ENCODE measurements around the gene MAPK7.

Gene MAPK7

GRCh38 chr17:19359151-19359550, 19.1 kb upstream of the MAPK7 start:
- peaks cover 14% of the 10 kb centered on the region for H3K36me3 Mint-ChIP-seq (ENCODE audit: low read depth)
- H3K27ac Mint-ChIP-seq = no peak overlapping the region
- H3K27me3 Mint-ChIP-seq (ENCODE audit: low read depth) = no peaks in the 10 kb centered on the region
- peaks cover 46% of the 10 kb centered on the region for H3K4me1 Mint-ChIP-seq
- no peaks in the 10 kb centered on the region for H3K9me3 Mint-ChIP-seq
- TF ChIP-seq CTCF (IDR thresholded peaks at IDR 0.05; ENCODE audit: unreplicated experiment in 3 of 3) = no peak
- H3K4me3 Mint-ChIP-seq = peak overlapping the region in 2 of 3 experiments; percentile 2 to 4

- Mint-ChIP-seq H3K4me1 (peaks cover 48% of the 10 kb centered on the region), H3K36me3 (ENCODE audit: low read depth) (peaks cover 13% of the 10 kb centered on the region), H3K9me3 (no peaks in the 10 kb centered on the region), H3K4me3 (peak overlapping the region in 1 of 3 experiments; percentile 45), H3K27ac (no peak overlapping the region), H3K27me3 (ENCODE audit: low read depth) (no peaks in the 10 kb centered on the region)
- TF ChIP-seq CTCF (IDR thresholded peaks at IDR 0.05; ENCODE audit: unreplicated experiment in 3 of 3) = no peak
Measured at GRCh38 chr17:19359856-19360255, 18.4 kb upstream of the MAPK7 start.

- Mint-ChIP-seq H3K36me3 (ENCODE audit: low read depth) (peaks cover 13% of the 10 kb centered on the region), H3K27me3 (ENCODE audit: low read depth) (no peaks in the 10 kb centered on the region), H3K9me3 (no peaks in the 10 kb centered on the region), H3K4me3 (peak overlapping the region; percentile 53 to 93 (median 87)), H3K27ac (peak overlapping the region in 1 of 3 experiments; percentile 19), H3K4me1 (peaks cover 51% of the 10 kb centered on the region)
- TF ChIP-seq CTCF (IDR thresholded peaks at IDR 0.05; ENCODE audit: unreplicated experiment in 3 of 3) = no peak
Measured at GRCh38 chr17:19360772-19361171, 17.5 kb upstream of the MAPK7 start.

- Mint-ChIP-seq H3K4me3 (peak overlapping the region; percentile 87 to 93 (median 91)), H3K36me3 (ENCODE audit: low read depth) (peaks cover 13% of the 10 kb centered on the region), H3K27me3 (ENCODE audit: low read depth) (no peaks in the 10 kb centered on the region), H3K27ac (peak overlapping the region; percentile 20 to 60 (median 24)), H3K4me1 (peaks cover 55% of the 10 kb centered on the region), H3K9me3 (no peaks in the 10 kb centered on the region)
- TF ChIP-seq CTCF (IDR thresholded peaks at IDR 0.05; ENCODE audit: unreplicated experiment in 3 of 3) = no peak
Measured at GRCh38 chr17:19361326-19361725, 17.0 kb upstream of the MAPK7 start.

GRCh38 chr17:19361944-19362276, 16.4 kb upstream of the MAPK7 start:
- H3K27ac Mint-ChIP-seq = peak overlapping the region; percentile 20 to 88 (median 24)
- TF ChIP-seq CTCF (IDR thresholded peaks at IDR 0.05; ENCODE audit: unreplicated experiment in 3 of 3) = no peak
- H3K4me1 Mint-ChIP-seq = peaks cover 55% of the 10 kb centered on the region
- H3K36me3 Mint-ChIP-seq (ENCODE audit: low read depth) = peaks cover 8% of the 10 kb centered on the region
- no peaks in the 10 kb centered on the region for H3K27me3 Mint-ChIP-seq (ENCODE audit: low read depth)
- H3K9me3 Mint-ChIP-seq = no peaks in the 10 kb centered on the region
- peak overlapping the region; percentile 87 to 93 (median 91) for H3K4me3 Mint-ChIP-seq

GRCh38 chr17:19362277-19363113, 15.8 kb upstream of the MAPK7 start, which contains the start of gene B9D1:
B9D1 (minus strand) TSS chr17:19362723; CDS start chr17:19362569, 154 bp downstream.
- TF ChIP-seq CTCF (IDR thresholded peaks at IDR 0.05; ENCODE audit: unreplicated experiment in 3 of 3) = peak; percentile 97 to 99 (median 98)
- Mint-ChIP-seq H3K27ac (peak within 1 kb of the TSS; percentile 88 to 95 (median 92)), H3K4me1 (peaks cover 55% of the 10 kb centered on the region), H3K4me3 (peak within 1 kb of the TSS; percentile 87 to 93 (median 91)), H3K27me3 (ENCODE audit: low read depth) (no peaks in the 10 kb centered on the region), H3K9me3 (no peaks in the 10 kb centered on the region), H3K36me3 (ENCODE audit: low read depth) (peaks cover 3% of the 10 kb centered on the region)
